ENCODE measurements around the gene NDUFAF4. TPM values are rescaled to one million over a fixed set of nuclear protein-coding genes. Genes with fewer than 3 reads are reported as not detected.
"Not testable (repeated sequence)": the region's sequence is repeated elsewhere in the genome, so short reads cannot be mapped to it uniquely, and the experiment has no call there.

The NDUFAF4 gene
- total RNA-seq, 1 donor = 19.3 TPM

DNA sequence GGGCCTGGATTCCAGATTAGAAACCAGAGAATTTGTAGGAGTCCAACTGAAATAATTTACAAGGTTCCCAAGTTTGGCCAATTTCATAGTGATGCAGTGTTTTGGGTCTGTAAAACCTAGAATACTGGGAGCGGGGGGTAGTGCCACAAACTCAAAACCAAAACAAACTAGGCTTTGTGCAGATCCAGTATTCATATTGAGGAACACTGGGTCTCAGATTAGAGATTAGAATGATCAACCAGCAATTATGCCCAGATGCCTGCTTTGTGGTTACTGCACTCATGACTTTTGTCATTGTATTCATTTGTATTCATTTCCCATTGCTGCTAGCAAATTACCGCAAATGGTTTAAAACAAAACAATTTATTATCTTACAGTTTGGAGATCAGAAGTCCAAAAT, 3.2 kb upstream of the NDUFAF4 start:
- TF ChIP-seq, protein P1, sequence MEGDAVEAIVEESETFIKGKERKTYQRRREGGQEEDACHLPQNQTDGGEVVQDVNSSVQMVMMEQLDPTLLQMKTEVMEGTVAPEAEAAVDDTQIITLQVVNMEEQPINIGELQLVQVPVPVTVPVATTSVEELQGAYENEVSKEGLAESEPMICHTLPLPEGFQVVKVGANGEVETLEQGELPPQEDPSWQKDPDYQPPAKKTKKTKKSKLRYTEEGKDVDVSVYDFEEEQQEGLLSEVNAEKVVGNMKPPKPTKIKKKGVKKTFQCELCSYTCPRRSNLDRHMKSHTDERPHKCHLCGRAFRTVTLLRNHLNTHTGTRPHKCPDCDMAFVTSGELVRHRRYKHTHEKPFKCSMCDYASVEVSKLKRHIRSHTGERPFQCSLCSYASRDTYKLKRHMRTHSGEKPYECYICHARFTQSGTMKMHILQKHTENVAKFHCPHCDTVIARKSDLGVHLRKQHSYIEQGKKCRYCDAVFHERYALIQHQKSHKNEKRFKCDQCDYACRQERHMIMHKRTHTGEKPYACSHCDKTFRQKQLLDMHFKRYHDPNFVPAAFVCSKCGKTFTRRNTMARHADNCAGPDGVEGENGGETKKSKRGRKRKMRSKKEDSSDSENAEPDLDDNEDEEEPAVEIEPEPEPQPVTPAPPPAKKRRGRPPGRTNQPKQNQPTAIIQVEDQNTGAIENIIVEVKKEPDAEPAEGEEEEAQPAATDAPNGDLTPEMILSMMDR (IDR thresholded peaks at IDR 0.05; ENCODE audit: insufficient read depth, low read length) = no peak
- no peak for DNase-seq (ENCODE audit: low read depth)
- H3K4me3 ChIP-seq (ENCODE audit: low read depth, low read length) = no peak overlapping the region

DNA sequence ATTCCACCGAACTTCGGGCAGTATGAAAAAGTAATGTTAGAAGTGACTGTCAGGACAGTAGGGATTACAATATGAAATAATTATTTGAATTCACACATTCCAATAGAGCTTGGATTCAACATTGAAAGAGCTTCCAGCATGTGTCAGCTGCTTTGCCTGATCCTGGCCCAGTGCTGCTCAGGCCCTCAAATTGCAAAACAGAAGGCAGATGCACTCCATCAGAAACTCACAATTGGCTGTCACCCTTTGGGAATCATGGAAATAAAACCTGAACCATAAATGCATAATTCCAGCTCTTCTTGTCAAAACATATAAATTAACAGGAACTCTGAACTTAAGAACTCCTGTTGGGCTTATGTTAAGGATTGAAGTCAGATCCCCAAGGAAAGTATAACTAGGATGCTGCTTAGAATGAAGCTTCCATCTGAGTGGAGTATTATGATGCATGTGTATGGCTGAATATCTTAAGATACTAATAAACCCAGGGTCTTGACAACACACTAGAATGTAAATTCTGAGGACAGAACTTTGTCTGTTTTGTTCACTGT, 1.8 kb upstream of the NDUFAF4 start:
- TF ChIP-seq, protein P1 (IDR thresholded peaks at IDR 0.05; ENCODE audit: insufficient read depth, low read length) = no peak
- DNase-seq (ENCODE audit: low read depth) = no peak
- no peak overlapping the region for H3K4me3 ChIP-seq (ENCODE audit: low read depth, low read length)

DNA sequence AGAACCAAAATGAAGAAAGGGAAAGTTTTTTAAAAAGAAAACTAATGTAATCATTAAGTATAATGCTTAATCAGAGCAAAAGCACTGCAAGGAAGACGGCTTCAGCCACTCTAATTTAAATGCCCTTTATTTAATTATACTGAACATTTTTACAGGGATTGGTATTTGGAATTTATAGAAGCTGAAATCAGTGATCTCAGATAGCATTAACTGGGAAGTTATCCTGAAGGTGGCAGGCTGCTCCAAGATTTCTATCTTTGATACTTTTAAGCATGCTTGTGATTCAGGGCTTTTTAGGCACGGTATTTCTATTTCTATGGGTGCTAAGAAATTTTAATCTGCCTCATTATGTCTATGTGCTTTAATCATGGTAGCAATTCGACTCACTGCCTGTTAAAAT, 1.3 kb upstream of the NDUFAF4 start:
- H3K4me3 ChIP-seq (ENCODE audit: low read depth, low read length) = no peak overlapping the region
- peak; percentile 76 for DNase-seq (ENCODE audit: low read depth)
- TF ChIP-seq, protein P1 (IDR thresholded peaks at IDR 0.05; ENCODE audit: insufficient read depth, low read length) = peak; percentile 55

DNA sequence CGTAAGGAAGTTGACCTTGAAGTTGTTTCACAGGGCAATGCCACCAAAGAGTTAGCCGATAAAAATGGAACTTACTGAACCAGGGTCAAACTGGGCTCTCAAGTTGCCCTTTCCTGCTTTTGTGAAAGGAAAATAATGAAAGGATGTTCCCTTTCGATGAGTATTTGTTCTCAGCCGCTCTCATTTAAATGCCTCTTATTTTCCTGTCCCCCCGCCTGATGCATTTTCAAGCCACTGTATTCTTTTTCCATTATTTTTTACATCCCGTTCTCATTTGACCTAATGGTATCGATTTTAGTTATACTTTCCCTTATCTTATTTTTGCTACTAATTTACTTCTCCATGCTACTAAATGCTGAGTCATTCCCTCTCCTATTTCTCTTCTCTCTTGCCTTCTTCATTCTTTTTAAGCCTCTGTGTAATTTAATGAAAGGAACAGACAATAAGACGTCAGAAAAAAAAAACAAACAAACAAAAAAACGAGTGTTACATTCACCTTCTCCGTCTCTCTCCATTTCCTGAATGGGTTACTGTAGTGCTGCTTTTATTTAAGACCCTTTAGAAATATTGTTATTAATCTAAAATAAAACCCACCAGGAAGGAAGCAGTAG, 655 bp upstream of the NDUFAF4 start:
- H3K4me3 ChIP-seq (ENCODE audit: low read depth, low read length) = peak overlapping the region; percentile 91
- DNase-seq (ENCODE audit: low read depth) = peak; percentile 47
- TF ChIP-seq, protein P1 (IDR thresholded peaks at IDR 0.05; ENCODE audit: insufficient read depth, low read length) = no peak

DNA sequence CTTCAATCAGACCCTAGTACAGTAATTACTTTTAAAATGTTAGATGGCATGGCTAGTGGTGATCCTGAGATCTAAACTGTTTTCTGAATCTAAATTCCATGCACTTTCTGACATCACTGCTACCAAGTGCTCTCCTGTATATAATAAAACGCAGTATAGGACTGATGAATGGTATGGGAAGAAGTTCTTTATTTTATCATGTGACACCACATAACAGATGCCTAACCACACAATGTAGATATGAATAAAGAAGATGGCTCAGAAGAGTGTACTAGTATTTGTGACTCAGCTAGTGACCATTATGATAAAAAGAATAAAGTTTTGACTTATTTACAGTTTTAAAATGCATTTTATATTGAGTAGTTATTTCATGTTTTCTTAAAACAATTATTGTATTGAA, 8.5 kb downstream of the NDUFAF4 start:
- DNase-seq (ENCODE audit: low read depth) = no peak
- TF ChIP-seq, protein P1 (IDR thresholded peaks at IDR 0.05; ENCODE audit: insufficient read depth, low read length) = no peak
- no peak overlapping the region for H3K4me3 ChIP-seq (ENCODE audit: low read depth, low read length)

DNA sequence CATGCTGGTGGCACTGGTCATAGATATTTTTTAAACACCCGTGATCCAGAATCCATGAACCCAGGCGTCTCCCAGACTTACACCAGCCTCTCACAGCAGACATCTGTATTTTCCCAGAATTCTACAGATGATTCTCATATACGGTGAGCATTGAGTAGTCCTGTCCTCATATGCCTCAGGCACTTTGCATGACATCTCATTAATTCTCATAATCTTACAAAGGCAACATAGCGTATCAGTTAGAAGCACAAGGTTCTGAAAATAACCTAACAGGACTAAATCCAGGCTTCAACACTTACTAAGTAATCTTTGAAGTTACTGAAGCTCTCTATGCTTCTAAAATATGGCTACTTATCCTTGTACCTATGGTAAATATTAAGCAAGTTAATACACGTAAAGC, 8.9 kb downstream of the NDUFAF4 start:
- no peak for DNase-seq (ENCODE audit: low read depth)
- no peak overlapping the region for H3K4me3 ChIP-seq (ENCODE audit: low read depth, low read length)
- TF ChIP-seq, protein P1 (IDR thresholded peaks at IDR 0.05; ENCODE audit: insufficient read depth, low read length) = no peak

DNA sequence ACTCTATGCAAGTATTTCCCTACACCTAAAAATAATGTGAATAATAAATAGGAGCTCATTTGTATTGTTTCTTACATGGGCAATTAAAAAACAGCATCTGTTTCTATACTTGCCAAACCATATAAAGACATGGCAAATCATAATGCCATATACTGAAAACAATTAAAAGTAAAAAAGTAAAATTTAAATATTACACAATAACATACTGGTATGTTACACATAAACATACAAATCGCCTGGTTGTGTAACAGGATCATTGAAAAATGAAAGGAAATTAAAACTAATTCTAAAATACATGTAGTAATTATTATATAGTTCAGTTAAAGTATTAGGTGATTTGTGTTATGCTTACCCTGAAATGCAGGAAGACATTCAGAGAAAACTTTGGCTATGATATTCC, 11.2 kb downstream of the NDUFAF4 start:
- DNase-seq (ENCODE audit: low read depth) = no peak
- TF ChIP-seq, protein P1 (IDR thresholded peaks at IDR 0.05; ENCODE audit: insufficient read depth, low read length) = no peak
- H3K4me3 ChIP-seq (ENCODE audit: low read depth, low read length) = no peak overlapping the region

DNA sequence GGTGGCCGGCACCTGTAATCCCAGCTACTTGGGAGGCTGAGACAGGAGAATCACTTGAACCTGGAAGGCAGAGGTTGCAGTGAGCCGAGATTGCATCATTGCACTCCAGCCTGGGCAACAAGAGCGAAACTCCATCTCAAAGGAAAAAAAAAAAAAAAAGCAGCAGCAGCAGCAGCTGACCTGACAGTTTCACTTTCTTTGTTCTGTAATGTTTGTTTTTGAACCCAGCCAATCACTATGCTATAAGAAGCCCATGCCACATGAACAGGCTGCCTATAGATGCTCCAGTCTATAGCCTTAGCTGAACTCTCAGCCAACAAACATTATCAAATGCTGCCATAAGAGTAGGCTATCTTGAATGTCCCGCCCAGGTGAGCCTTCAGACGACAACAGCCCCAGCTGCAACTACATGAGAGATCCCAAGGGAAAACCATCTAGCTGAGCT, 12.5 kb downstream of the NDUFAF4 start:
- not testable (repeated sequence) for DNase-seq (ENCODE audit: low read depth)
- peak overlapping the region; percentile 26 for H3K4me3 ChIP-seq (ENCODE audit: low read depth, low read length)

Measured in fibroblast of the aortic adventitia (primary cell).